Stomach (tissue), 9 donors: ENCODE results near the gene PDE4D. TPM values are rescaled to one million over a fixed set of nuclear protein-coding genes. Genes with fewer than 3 reads are reported as not detected.
"Not testable (repeated sequence)": the region's sequence is repeated elsewhere in the genome, so short reads cannot be mapped to it uniquely, and the experiment has no call there.

Experiments used
- DNase-seq, 2 donors: peaks; one replicate each; pipeline versions ENCODE4 v3.0.0 to v3.0.0-alpha.2; 2013 to 2019
- H3K27ac ChIP-seq, 5 donors: fragments of 200-600 bp in 4 of 5; sonication (generic) in 4 of 5; one replicate each; pipeline ENCODE4 v1.5.1; 2013 to 2019; ENCODE audit warnings: mild to moderate bottlenecking in 1 of 5, moderate library complexity in 1 of 5
- H3K27me3 ChIP-seq, 3 donors: fragments of 200-600 bp; sonication (generic); one replicate each; pipeline ENCODE4 v1.5.1; 2017 to 2019; ENCODE audit warnings: mixed run types in 1 of 3
- H3K36me3 ChIP-seq, 4 donors: fragments of 200-600 bp; sonication (generic); 1 replicate in 3 of 4; 2 replicates in 1 of 4; pipeline ENCODE4 v1.5.1; 2016 to 2019
- H3K4me1 ChIP-seq, 4 donors: fragments of 200-600 bp; sonication (generic); one replicate each; pipeline ENCODE4 v1.5.1; 2016 to 2019
- H3K4me3 ChIP-seq, 4 donors: fragments of 200-600 bp; sonication (generic) in 3 of 4; one replicate each; pipeline ENCODE4 v1.5.1; 2016 to 2019; ENCODE audit warnings: mild to moderate bottlenecking in 1 of 4
- H3K9me3 ChIP-seq, 4 donors: fragments of 200-600 bp; sonication (generic); one replicate each; pipeline ENCODE4 v1.5.1; 2016 to 2019
- CTCF ChIP-seq, 7 experiments: fragments of 450-650 bp in 4 of 7; fragments of 200-600 bp in 3 of 7; sonication (generic) in 3 of 7; IDR thresholded peaks; one replicate each; pipeline ENCODE4 v1.5.1; 2016 to 2019; ENCODE audit warnings: antibody characterized with exemption in 7 of 7, control low read depth in 2 of 7, mild to moderate bottlenecking in 1 of 7
- EP300 ChIP-seq: sonication (generic); formaldehyde crosslinking; IDR thresholded peaks from one replicate; pipeline ENCODE4 v1.6.1; 2017; ENCODE audit warnings: antibody characterized with exemption
- POLR2A ChIP-seq, 4 donors: fragments of 450-650 bp; IDR thresholded peaks; one replicate each; pipeline ENCODE4 v1.6.1; 2016; ENCODE audit warnings: antibody characterized with exemption in 4 of 4, control low read depth in 2 of 4, mild to moderate bottlenecking in 1 of 4, moderate library complexity in 1 of 4
- POLR2AphosphoS5 ChIP-seq, 3 donors: sonication (generic); formaldehyde crosslinking; IDR thresholded peaks; one replicate each; pipeline ENCODE4 v1.6.1; 2016; ENCODE audit warnings: antibody characterized with exemption in 3 of 3
- WGBS, 5 donors: extraction: QIAGEN DNeasy Blood & Tissue Kit in 3 of 5; methylation state at CpG; one replicate each; pipeline versions ENCODE4 v1.1.5 to v1.1.7; 2013 to 2018; 5-methylcytosine and 5-hydroxymethylcytosine counted together
- intact Hi-C: fragments of 100-400 bp; cut with DNase I; formaldehyde crosslinking; loops from one replicate; pipeline ENCODE4 v1.15.1; 2023; ENCODE audit warnings: low total_unique reads
- polyA plus RNA-seq, 3 donors: library from polyadenylated mRNA; stranded (reverse); fragments of 200-250 nt; gene quantifications; one replicate each; pipeline ENCODE4 v1.2.3, GENCODE V29; 2013
- total RNA-seq, 5 donors: library from RNA; depleted of rRNA; stranded (reverse); fragments of >200 nt; gene quantifications; one replicate each; pipeline versions ENCODE4 v1.1.0 to v1.2.3, GENCODE V29; 2014 to 2016
- donor health status: healthy with polysubstance abuse.
- donor health status: Bipolar disorder and iron deficiency.
- donor health status: healthy.

The PDE4D gene
- total and polyA plus RNA-seq, 8 donors: 3.1 to 147 (median 97.3) TPM

GRCh38 chr5:59000211-59000610, 893.3 kb downstream of the PDE4D start:
- H3K4me3 ChIP-seq: no peak overlapping the region
- no peak for DNase-seq
- intact Hi-C loops: no loop called here
- no peaks in the 10 kb centered on the region for H3K36me3 ChIP-seq
- H3K27ac ChIP-seq: no peak overlapping the region
- WGBS, 5 donors: 89 to 94% (median 91%) methylated on average over 3 of the region's 3 CpGs
- no peaks in the 10 kb centered on the region for H3K27me3 ChIP-seq
- no peak for TF ChIP-seq POLR2AphosphoS5 (IDR thresholded peaks at IDR 0.05)
- TF ChIP-seq EP300: no peak
- TF ChIP-seq POLR2A (IDR thresholded peaks at IDR 0.05): no peak
- no peaks in the 10 kb centered on the region for H3K9me3 ChIP-seq
- peaks cover 0 to 54% (median 27%) of the 10 kb centered on the region in 4 donors for H3K4me1 ChIP-seq

- no peaks in the 10 kb centered on the region for H3K27me3 ChIP-seq
- intact Hi-C loops: no loop called here
- WGBS, 5 donors: 90 to 96% (median 95%) methylated on average over 7 of the region's 7 CpGs
- H3K4me1 ChIP-seq: peaks cover 0 to 50% (median 27%) of the 10 kb centered on the region in 4 donors
- no peaks in the 10 kb centered on the region for H3K36me3 ChIP-seq
- H3K4me3 ChIP-seq: no peak overlapping the region
- DNase-seq: no peak
- no peak overlapping the region for H3K27ac ChIP-seq
- H3K9me3 ChIP-seq: no peaks in the 10 kb centered on the region
- TF ChIP-seq POLR2AphosphoS5 (IDR thresholded peaks at IDR 0.05) (no peak), CTCF (IDR thresholded peaks at IDR 0.05) (no peak), POLR2A (IDR thresholded peaks at IDR 0.05) (no peak), EP300 (no peak)
Measured at GRCh38 chr5:58999804-59000203, 893.7 kb downstream of the PDE4D start.

GRCh38 chr5:58998544-58998943, 895.0 kb downstream of the PDE4D start:
- DNase-seq: no peak
- H3K9me3 ChIP-seq: no peaks in the 10 kb centered on the region
- WGBS, 5 donors: 78 to 88% (median 85%) methylated on average over 2 of the region's 2 CpGs
- H3K4me1 ChIP-seq: peaks cover 0 to 42% (median 25%) of the 10 kb centered on the region in 4 donors
- intact Hi-C loops: no loop called here
- no peaks in the 10 kb centered on the region for H3K27me3 ChIP-seq
- no peak overlapping the region for H3K4me3 ChIP-seq
- H3K36me3 ChIP-seq: no peaks in the 10 kb centered on the region
- no peak overlapping the region for H3K27ac ChIP-seq
- TF ChIP-seq POLR2A (IDR thresholded peaks at IDR 0.05) (no peak), POLR2AphosphoS5 (IDR thresholded peaks at IDR 0.05) (no peak), EP300 (no peak), CTCF (IDR thresholded peaks at IDR 0.05) (no peak)

GRCh38 chr5:58995779-58996178, 897.7 kb downstream of the PDE4D start:
- intact Hi-C loops: not testable (repeated sequence)

GRCh38 chr5:58993461-58993860, 900.1 kb downstream of the PDE4D start:
- H3K27me3 ChIP-seq: no peaks in the 10 kb centered on the region
- no peak overlapping the region for H3K4me3 ChIP-seq
- 80 to 92% (median 85%) methylated on average over 1 of the region's 1 CpG for WGBS, 5 donors
- H3K9me3 ChIP-seq: no peaks in the 10 kb centered on the region
- peaks cover 13 to 40% (median 24%) of the 10 kb centered on the region in 4 donors for H3K36me3 ChIP-seq
- DNase-seq: no peak
- intact Hi-C loops: no loop called here
- no peak overlapping the region for H3K27ac ChIP-seq
- peaks cover 0 to 14% (median 0%) of the 10 kb centered on the region in 4 donors for H3K4me1 ChIP-seq
- TF ChIP-seq EP300 (no peak), CTCF (IDR thresholded peaks at IDR 0.05) (no peak), POLR2A (IDR thresholded peaks at IDR 0.05) (no peak), POLR2AphosphoS5 (IDR thresholded peaks at IDR 0.05) (no peak)

More at GRCh38 chr5:58995779-58996178, 897.7 kb downstream of the PDE4D start:
- H3K36me3 ChIP-seq: peaks cover 2 to 19% (median 5%) of the 10 kb centered on the region in 4 donors
- peaks cover 0 to 17% (median 7%) of the 10 kb centered on the region in 4 donors for H3K4me1 ChIP-seq
- DNase-seq, H3K27ac ChIP-seq, H3K27me3 ChIP-seq, H3K9me3 ChIP-seq, H3K4me3 ChIP-seq: not testable (repeated sequence)
- 86 to 94% (median 93%) methylated on average over 3 of the region's 3 CpGs for WGBS, 5 donors
